RWPE2 (cell line): ENCODE measurements around the gene COG7.
A peak's percentile ranks its signal among the peaks of the same experiment; 100 is the strongest.

ENCODE experiments used
- ATAC-seq: fragments of 200-7000 bp; cut with Tn5 transposase; 3 replicates; pipeline ENCODE4 v1.9.1; 2021; ENCODE audit warnings: low read depth
- DNase-seq: peaks from one replicate; pipeline ENCODE4 v3.0.0-alpha.2; 2020; ENCODE audit warnings: low spot score
- H3K27ac ChIP-seq: fragments of 450-650 bp; 2 replicates; pipeline ENCODE4 v1.5.1; 2017; ENCODE audit warnings: mild to moderate bottlenecking; ENCODE audit not compliant: poor library complexity, severe bottlenecking
- H3K27me3 ChIP-seq: fragments of 250-450 bp; sonication (Bioruptor Pico); 2 replicates; pipeline ENCODE4 v1.5.1; 2021; ENCODE audit warnings: mild to moderate bottlenecking, moderate library complexity; ENCODE audit not compliant: insufficient read depth, poor library complexity, severe bottlenecking
- H3K36me3 ChIP-seq: fragments of 250-450 bp; sonication (Bioruptor Pico); 2 replicates; pipeline ENCODE4 v1.5.1; 2020; ENCODE audit warnings: low read depth, mild to moderate bottlenecking, moderate library complexity
- H3K4me1 ChIP-seq: fragments of 250-450 bp; sonication (Bioruptor Pico); 2 replicates; pipeline ENCODE4 v1.5.1; 2021; ENCODE audit warnings: mild to moderate bottlenecking, moderate library complexity; ENCODE audit not compliant: insufficient read depth, poor library complexity, severe bottlenecking
- H3K4me3 ChIP-seq: fragments of 250-450 bp; sonication (Bioruptor Pico); 2 replicates; pipeline ENCODE4 v1.5.1; 2021; ENCODE audit warnings: mild to moderate bottlenecking, moderate library complexity; ENCODE audit not compliant: severe bottlenecking
- H3K9me3 ChIP-seq: fragments of 250-450 bp; sonication (Bioruptor Pico); 2 replicates; pipeline ENCODE4 v1.5.1; 2021; ENCODE audit warnings: mild to moderate bottlenecking, moderate library complexity; ENCODE audit not compliant: severe bottlenecking
- CTCF ChIP-seq: fragments of 450-650 bp; IDR thresholded peaks from one replicate; pipeline ENCODE4 v1.5.1; 2017; ENCODE audit warnings: mild to moderate bottlenecking, moderate library complexity; ENCODE audit not compliant: poor library complexity, severe bottlenecking

Gene COG7

GRCh38 chr16:23375643-23376042, 77.3 kb downstream of the COG7 start:
- H3K27me3 ChIP-seq: no peaks in the 10 kb centered on the region
- no peak for DNase-seq
- ATAC-seq: no peak
- no peak overlapping the region for H3K4me3 ChIP-seq
- H3K27ac ChIP-seq: no peak overlapping the region
- no peaks in the 10 kb centered on the region for H3K4me1 ChIP-seq
- TF ChIP-seq CTCF: no peak
- no peaks in the 10 kb centered on the region for H3K9me3 ChIP-seq
- no peaks in the 10 kb centered on the region for H3K36me3 ChIP-seq

- Histone ChIP-seq H3K4me1 (no peaks in the 10 kb centered on the region), H3K36me3 (no peaks in the 10 kb centered on the region), H3K9me3 (no peaks in the 10 kb centered on the region), H3K27me3 (no peaks in the 10 kb centered on the region), H3K4me3 (no peak overlapping the region), H3K27ac (no peak overlapping the region)
- DNase-seq (no peak), ATAC-seq (peak; percentile 47; the same call in 2 of the 3 replicates)
- TF ChIP-seq CTCF: no peak
Observed at GRCh38 chr16:23374721-23375510, 78.1 kb downstream of the COG7 start.

- no peak for TF ChIP-seq CTCF
- peaks cover 3% of the 10 kb centered on the region for H3K4me1 ChIP-seq
- no peak overlapping the region for H3K27ac ChIP-seq
- H3K27me3 ChIP-seq: no peaks in the 10 kb centered on the region
- H3K4me3 ChIP-seq: no peak overlapping the region
- H3K9me3 ChIP-seq: no peaks in the 10 kb centered on the region
- DNase-seq (no peak), ATAC-seq (no peak)
- H3K36me3 ChIP-seq: no peaks in the 10 kb centered on the region
Observed at GRCh38 chr16:23373436-23374219, 79.4 kb downstream of the COG7 start.

- Histone ChIP-seq H3K9me3 (no peaks in the 10 kb centered on the region), H3K36me3 (no peaks in the 10 kb centered on the region), H3K27ac (no peak overlapping the region), H3K27me3 (no peaks in the 10 kb centered on the region), H3K4me1 (peaks cover 7% of the 10 kb centered on the region), H3K4me3 (no peak overlapping the region)
- no peak for TF ChIP-seq CTCF
- DNase-seq (no peak), ATAC-seq (no peak)
Observed at GRCh38 chr16:23371368-23371767, 81.6 kb downstream of the COG7 start.
